Peyer's patch (tissue), 4 donors: ENCODE measurements around the gene ALKBH3.

Experiments used
- CTCF ChIP-seq, 6 experiments: fragments of 450-650 bp in 4 of 6; fragments of 200-600 bp in 2 of 6; sonication (generic) in 1 of 6; IDR thresholded peaks; one replicate each; pipeline ENCODE4 v1.5.1; 2017 to 2019; ENCODE audit warnings: antibody characterized with exemption in 6 of 6, mild to moderate bottlenecking in 3 of 6, moderate library complexity in 1 of 6
- POLR2A ChIP-seq, 2 donors: fragments of 450-650 bp; IDR thresholded peaks; one replicate each; pipeline ENCODE4 v1.5.1; 2017; ENCODE audit warnings: antibody characterized with exemption in 2 of 2, mild to moderate bottlenecking in 2 of 2, moderate library complexity in 2 of 2

GRCh38 chr11:43918662-43919061 is 38.0 kb downstream of the ALKBH3 start:
- TF ChIP-seq CTCF (IDR thresholded peaks at IDR 0.05) (no peak), POLR2A (IDR thresholded peaks at IDR 0.05) (no peak)
